DMS114 treated with DMSO at 0.1 percent for 48 hours (cell line): ENCODE data around the gene LRCH1.
"Not testable (repeated sequence)": the region's sequence is repeated elsewhere in the genome, so short reads cannot be mapped to it uniquely, and the experiment has no call there.

Experiments used
- DNase-seq: peaks from one replicate; lab custom pipeline; 2025; ENCODE audit not compliant: unreplicated experiment; lab: John Stamatoyannopoulos, UW

The LRCH1 gene, protein sequence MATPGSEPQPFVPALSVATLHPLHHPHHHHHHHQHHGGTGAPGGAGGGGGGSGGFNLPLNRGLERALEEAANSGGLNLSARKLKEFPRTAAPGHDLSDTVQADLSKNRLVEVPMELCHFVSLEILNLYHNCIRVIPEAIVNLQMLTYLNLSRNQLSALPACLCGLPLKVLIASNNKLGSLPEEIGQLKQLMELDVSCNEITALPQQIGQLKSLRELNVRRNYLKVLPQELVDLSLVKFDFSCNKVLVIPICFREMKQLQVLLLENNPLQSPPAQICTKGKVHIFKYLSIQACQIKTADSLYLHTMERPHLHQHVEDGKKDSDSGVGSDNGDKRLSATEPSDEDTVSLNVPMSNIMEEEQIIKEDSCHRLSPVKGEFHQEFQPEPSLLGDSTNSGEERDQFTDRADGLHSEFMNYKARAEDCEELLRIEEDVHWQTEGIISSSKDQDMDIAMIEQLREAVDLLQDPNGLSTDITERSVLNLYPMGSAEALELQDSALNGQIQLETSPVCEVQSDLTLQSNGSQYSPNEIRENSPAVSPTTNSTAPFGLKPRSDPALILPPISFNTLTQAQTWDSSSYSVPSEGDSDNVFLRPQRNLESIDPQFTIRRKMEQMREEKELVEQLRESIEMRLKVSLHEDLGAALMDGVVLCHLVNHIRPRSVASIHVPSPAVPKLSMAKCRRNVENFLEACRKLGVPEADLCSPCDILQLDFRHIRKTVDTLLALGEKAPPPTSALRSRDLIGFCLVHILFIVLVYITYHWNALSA

DNA sequence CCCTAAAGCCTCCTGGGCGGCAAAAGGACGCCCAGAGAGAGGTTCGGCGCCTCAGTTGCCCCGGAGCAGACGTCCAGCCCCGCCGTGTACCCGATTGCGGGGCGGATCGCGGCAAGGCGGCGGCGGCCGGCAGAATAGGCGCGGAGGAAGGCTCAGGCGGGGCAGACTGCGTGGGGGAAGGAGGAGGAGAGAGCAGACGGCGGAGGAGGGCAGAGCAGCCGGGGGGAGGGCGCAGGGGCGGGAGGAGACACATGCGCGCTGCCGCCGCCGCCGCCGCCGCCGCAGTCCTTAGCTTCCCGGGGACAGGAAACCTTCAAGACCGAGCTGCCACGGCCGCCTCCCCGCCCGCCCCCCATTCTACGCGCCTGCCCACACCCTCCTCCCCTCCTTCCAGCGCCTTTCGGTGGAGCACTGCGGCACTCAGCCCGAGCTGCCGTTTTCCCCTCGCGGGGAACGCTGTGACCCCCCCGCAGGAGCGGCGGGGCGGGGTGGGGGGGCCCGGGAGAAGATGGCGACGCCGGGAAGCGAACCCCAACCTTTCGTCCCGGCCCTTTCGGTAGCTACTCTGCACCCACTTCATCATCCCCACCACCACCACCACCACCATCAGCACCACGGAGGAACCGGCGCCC lies at the start of gene LRCH1:
TSS of gene LRCH1 (plus strand) at position 282 of the 632 bp plus-strand sequence. CDS start at position 509, 227 bp downstream.
- DNase-seq = peak; percentile 66

DNA sequence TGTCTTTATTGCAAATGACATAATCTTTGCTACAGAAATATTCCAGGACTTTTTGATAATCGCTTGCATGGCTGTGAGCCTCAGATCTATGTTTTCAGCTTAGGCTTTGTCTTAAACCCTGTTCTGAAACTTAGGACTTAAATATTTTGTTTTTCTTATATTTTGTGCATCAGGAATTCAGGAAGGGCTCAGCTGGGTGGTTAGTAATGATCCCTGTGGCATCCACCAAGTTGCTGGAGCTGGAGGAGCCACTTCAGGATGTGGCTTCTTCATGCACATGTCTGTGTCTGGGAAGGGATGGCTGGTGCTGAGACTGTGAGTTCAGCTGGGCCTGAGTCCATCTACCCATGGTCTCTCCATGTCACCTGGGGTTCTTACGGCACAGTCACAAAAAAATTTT lies 48.9 kb upstream of the LRCH1 start:
- no peak for DNase-seq

- no peak for DNase-seq
Measured at GRCh38 chr13:46507981-46508380, 45.0 kb upstream of the LRCH1 start.

DNA sequence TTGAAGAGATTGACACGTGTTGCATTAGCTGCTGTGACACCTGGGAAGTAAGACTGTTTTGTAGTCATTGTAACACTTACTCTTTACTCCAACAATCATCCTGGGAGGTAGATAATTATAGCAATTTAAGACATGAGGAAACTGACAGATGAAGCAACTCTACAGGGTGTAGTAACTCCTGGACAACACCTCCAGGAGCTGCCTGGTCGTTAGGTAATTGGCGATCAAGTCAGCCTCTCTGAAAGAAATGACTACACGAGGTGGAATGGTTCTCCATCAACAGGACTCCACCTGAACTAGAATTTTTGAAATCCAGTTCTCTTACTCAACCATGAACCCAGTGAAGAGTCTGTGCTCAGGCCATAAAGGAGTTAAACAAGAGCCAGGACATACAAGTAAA lies 43.0 kb upstream of the LRCH1 start:
- DNase-seq = no peak

GRCh38 chr13:46515803-46516202 lies 37.2 kb upstream of the LRCH1 start:
- no peak for DNase-seq

DNA sequence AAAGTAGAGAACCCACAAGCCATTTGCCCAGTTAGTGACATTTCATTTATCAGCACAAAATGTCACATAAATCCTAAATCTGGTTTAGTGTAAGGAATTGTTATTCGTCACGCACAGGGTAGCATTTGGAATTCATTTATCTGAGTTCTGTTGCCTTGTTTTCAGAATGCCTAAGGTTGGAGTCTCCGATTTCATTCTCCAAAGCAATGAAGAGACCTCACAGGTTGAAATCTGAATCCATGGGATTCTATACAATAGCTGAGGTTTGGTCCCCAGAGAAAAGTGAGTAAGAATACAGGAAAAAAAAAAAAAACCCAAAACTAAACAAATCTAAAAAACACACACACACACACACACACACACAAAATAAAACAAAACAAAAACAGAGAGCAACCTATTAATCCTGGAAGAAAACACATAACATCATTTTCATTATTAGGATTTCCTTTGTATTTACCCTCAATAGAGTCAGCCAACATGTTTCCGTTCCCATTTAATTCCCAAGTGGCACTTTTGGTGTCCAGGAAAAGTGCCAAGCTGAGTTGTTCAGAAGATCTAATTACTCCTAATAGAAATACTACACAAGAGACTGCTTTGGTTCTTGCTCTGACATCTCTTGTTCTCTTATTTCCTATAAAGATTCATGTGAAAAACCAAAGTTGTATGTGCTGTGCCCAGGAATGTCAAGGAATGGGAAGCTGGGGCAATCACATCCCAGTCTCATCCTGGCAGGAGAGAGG lies 36.2 kb upstream of the LRCH1 start:
- DNase-seq = no peak

GRCh38 chr13:46517748-46518147 lies 35.2 kb upstream of the LRCH1 start:
- not testable (repeated sequence) for DNase-seq

DNA sequence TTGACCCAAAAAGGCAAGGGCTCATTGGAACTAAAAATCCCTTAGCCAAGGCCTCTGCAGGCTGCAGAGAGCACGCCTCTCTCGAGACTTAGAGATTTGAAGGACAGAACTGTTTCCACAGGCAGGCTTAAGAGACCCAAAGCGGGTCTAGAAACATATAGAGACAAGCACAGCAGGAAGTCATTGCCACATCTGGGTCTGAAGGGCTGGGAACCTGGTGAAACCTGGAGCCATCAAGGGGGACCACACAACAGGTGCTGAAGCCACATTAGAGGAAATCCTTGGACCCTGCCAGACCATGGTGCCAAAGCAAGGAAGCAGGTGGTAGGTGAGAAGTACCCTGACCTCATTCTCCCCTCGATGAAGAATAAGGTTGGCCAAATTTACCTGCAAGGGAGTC lies 33.8 kb upstream of the LRCH1 start:
- no peak for DNase-seq

GRCh38 chr13:46520166-46520565 lies 32.8 kb upstream of the LRCH1 start:
- DNase-seq = no peak

GRCh38 chr13:46521486-46521885 lies 31.5 kb upstream of the LRCH1 start:
- DNase-seq = no peak

GRCh38 chr13:46521921-46522747 lies 30.8 kb upstream of the LRCH1 start:
- DNase-seq = no peak

GRCh38 chr13:46522748-46523030 lies 30.3 kb upstream of the LRCH1 start:
- no peak for DNase-seq

- no peak for DNase-seq
Measured at GRCh38 chr13:46523972-46524752, 28.8 kb upstream of the LRCH1 start.

DNA sequence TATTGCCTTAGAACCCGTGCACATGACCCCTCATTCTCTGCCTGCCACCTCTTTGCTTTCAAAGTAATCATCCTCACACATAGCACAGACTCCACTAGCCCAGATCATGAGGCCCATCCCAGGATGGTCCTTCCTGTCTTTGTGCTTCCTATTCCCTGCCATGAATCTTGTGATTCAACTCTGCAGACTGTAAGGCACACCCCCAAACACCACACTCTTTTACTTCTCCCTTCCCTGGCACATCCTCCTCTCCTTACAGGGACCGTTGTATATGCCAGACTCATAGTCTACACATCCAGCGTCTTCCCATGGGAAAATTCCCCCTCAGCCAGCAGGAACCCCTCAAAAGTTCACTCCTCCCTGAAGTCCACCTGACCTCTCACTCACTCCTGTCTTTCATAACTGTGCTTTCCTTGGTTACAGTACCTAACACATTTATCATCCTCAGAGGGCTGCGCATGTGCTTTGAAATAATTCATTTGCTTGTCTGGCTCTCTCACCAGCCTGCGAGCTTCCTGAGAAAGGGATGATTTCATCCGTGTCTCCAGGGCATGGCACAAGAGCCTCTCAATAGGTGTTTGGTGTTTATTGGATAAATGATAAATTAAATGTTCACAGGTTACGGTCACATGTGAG lies 26.8 kb upstream of the LRCH1 start:
- DNase-seq = no peak

DNA sequence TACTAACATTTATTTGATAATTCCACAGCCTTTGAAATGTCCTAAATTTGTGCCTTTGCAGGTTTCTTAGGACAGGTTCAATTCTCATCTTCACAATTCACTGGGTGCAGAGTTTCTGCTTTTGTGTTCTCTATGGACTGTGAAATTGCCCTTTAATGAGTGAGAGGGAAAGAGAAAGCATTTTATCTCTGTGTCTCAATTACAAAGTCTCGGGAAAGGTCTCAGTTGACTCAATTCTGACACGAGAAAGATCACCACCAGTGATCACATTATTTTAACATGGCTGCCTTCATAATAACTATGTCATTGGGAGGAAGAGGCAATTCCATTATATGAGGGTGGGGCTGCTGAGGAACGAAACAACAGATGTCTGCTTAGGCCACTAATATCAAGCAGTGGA lies 26.2 kb upstream of the LRCH1 start:
- DNase-seq = no peak

- DNase-seq = no peak
Measured at GRCh38 chr13:46527237-46527636, 25.7 kb upstream of the LRCH1 start.

DNA sequence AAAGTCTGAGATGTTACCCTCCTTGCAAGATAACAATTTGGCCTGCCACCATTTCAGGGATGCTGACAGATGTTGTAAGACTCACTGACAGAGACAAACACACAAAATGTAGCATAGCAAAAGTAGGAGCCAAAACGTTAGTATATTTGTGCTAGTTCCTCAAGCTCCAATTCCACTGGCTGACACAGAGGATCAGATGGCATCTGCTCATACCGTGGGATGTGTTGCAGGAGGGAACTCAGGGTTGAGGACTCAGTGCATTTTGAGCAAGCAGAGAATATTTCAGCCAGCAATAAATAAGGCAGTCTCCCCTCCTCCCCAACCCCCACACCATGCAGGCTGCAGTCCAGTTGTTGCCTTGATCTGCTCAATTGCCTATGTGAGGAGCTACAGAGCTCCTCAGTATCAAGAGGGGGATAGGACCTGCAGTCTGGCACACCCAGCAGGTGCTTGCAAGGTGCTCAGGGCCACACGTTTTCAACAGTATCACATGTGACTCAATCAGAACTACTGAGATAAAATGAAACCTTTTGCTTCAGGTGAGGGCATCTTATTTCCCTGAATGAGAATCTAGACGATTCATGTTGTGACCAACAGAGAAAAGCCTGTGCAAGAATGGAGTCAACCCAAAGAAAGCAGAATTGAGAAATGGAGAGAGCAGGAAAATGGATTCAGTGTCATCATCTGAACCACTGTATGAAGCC lies 23.6 kb upstream of the LRCH1 start:
- no peak for DNase-seq

- DNase-seq = no peak
Measured at GRCh38 chr13:46530084-46530935, 22.7 kb upstream of the LRCH1 start.
